H4 (cell line): ENCODE data around the gene IDUA. TPM values are rescaled to one million over a fixed set of nuclear protein-coding genes. Genes with fewer than 3 reads are reported as not detected.
A peak's percentile ranks its signal among the peaks of the same experiment; 100 is the strongest.

Source experiments
- DNase-seq: peaks from one replicate; pipeline ENCODE4 v3.0.0-alpha.2; 2015; ENCODE audit warnings: low spot score
- total RNA-seq: library from RNA; depleted of rRNA; stranded (reverse); fragments of >200 nt; shearing (Covaris generic); gene quantifications from 2 replicates; pipeline ENCODE4 v1.2.3, GENCODE V29; 2014

The IDUA gene
- total RNA-seq, 1 experiment from 2014 or later, result 5.3 TPM

GRCh38 chr4:1030559-1030958 lies 43.7 kb downstream of the IDUA start:
- no peak for DNase-seq

- DNase-seq, result no peak
These were observed 44.5 kb downstream of the IDUA start for GRCh38 chr4:1031346-1031745.

- DNase-seq, result no peak
These were observed 45.3 kb downstream of the IDUA start for GRCh38 chr4:1031956-1032795.

GRCh38 chr4:1032861-1033260 lies 46.0 kb downstream of the IDUA start:
- DNase-seq, result no peak

- no peak for DNase-seq
These were observed 47.2 kb downstream of the IDUA start for GRCh38 chr4:1033840-1034551.

- no peak for DNase-seq
These were observed 48.7 kb downstream of the IDUA start for GRCh38 chr4:1035510-1035909.

- no peak for DNase-seq
These were observed 49.3 kb downstream of the IDUA start for GRCh38 chr4:1036095-1036494.

- DNase-seq, result no peak
These were observed 50.3 kb downstream of the IDUA start for GRCh38 chr4:1036976-1037810.

- no peak for DNase-seq
These were observed 52.2 kb downstream of the IDUA start for GRCh38 chr4:1038948-1039492.

- peak; percentile 67 for DNase-seq
These were observed 52.9 kb downstream of the IDUA start for GRCh38 chr4:1039493-1040343.

GRCh38 chr4:1040344-1041146 lies 53.7 kb downstream of the IDUA start:
- no peak for DNase-seq

GRCh38 chr4:1041147-1041935 lies 54.5 kb downstream of the IDUA start:
- DNase-seq, result no peak

- DNase-seq, result no peak
These were observed 55.1 kb downstream of the IDUA start for GRCh38 chr4:1041936-1042330.

- no peak for DNase-seq
These were observed 55.7 kb downstream of the IDUA start for GRCh38 chr4:1042352-1043055.

- no peak for DNase-seq
These were observed 56.3 kb downstream of the IDUA start for GRCh38 chr4:1043162-1043561.

- peak; percentile 99 for DNase-seq
These were observed 57.0 kb downstream of the IDUA start for GRCh38 chr4:1043651-1044468.

GRCh38 chr4:1044469-1045192 lies 57.8 kb downstream of the IDUA start:
- DNase-seq, result no peak
